Measurements from ENCODE around the gene MSN.
"Not testable (repeated sequence)": the region's sequence is repeated elsewhere in the genome, so short reads cannot be mapped to it uniquely, and the experiment has no call there.

MSN gene

GRCh38 chrX:65667503-65668376 lies at the start of gene MSN:
Gene MSN (plus strand): TSS chrX:65667654. CDS start chrX:65667842, 188 bp downstream.
- DNase-seq (ENCODE audit: low read depth), result no peak

- not testable (repeated sequence) for DNase-seq (ENCODE audit: low read depth)
These were observed 47.3 kb upstream of the MSN start for GRCh38 chrX:65620096-65620705.

GRCh38 chrX:65630771-65631170 lies 36.7 kb upstream of the MSN start:
- no peak for DNase-seq (ENCODE audit: low read depth)

GRCh38 chrX:65633826-65634225 lies 33.6 kb upstream of the MSN start:
- no peak for DNase-seq (ENCODE audit: low read depth)

- no peak for DNase-seq (ENCODE audit: low read depth)
These were observed 32.7 kb upstream of the MSN start for GRCh38 chrX:65634732-65635131.

- DNase-seq (ENCODE audit: low read depth), result peak; percentile 32
These were observed 32.1 kb upstream of the MSN start for GRCh38 chrX:65635378-65635777.

GRCh38 chrX:65635822-65636221 lies 31.6 kb upstream of the MSN start:
- DNase-seq (ENCODE audit: low read depth), result no peak

GRCh38 chrX:65636261-65636660 lies 31.2 kb upstream of the MSN start:
- DNase-seq (ENCODE audit: low read depth), result not testable (repeated sequence)

GRCh38 chrX:65637335-65637734 lies 30.1 kb upstream of the MSN start:
- DNase-seq (ENCODE audit: low read depth), result no peak

- no peak for DNase-seq (ENCODE audit: low read depth)
These were observed 24.5 kb upstream of the MSN start for GRCh38 chrX:65642914-65643491.

- peak; percentile 59 for DNase-seq (ENCODE audit: low read depth)
These were observed 23.9 kb upstream of the MSN start for GRCh38 chrX:65643531-65644052.

- DNase-seq (ENCODE audit: low read depth), result peak; percentile 81
These were observed 22.7 kb upstream of the MSN start for GRCh38 chrX:65644621-65645289.

GRCh38 chrX:65647801-65648200 lies 19.7 kb upstream of the MSN start:
- no peak for DNase-seq (ENCODE audit: low read depth)

GRCh38 chrX:65652098-65652497 lies 15.4 kb upstream of the MSN start:
- no peak for DNase-seq (ENCODE audit: low read depth)

- DNase-seq (ENCODE audit: low read depth), result not testable (repeated sequence)
These were observed 10.4 kb upstream of the MSN start for GRCh38 chrX:65657009-65657441.

GRCh38 chrX:65657659-65658058 lies 9.8 kb upstream of the MSN start:
- DNase-seq (ENCODE audit: low read depth), result no peak

- DNase-seq (ENCODE audit: low read depth), result no peak
These were observed 9.2 kb upstream of the MSN start for GRCh38 chrX:65658229-65658628.

GRCh38 chrX:65667157-65667502 lies 324 bp upstream of the MSN start:
- no peak for DNase-seq (ENCODE audit: low read depth)

- DNase-seq (ENCODE audit: low read depth), result peak; percentile 61
These were observed 1.2 kb downstream of the MSN start for GRCh38 chrX:65668377-65669310.

- DNase-seq (ENCODE audit: low read depth), result no peak
These were observed 3.8 kb downstream of the MSN start for GRCh38 chrX:65671286-65671685.

- DNase-seq (ENCODE audit: low read depth), result no peak
These were observed 4.5 kb downstream of the MSN start for GRCh38 chrX:65671966-65672365.

All from stromal cell of bone marrow (primary cell).